ENCODE data around the gene PCCA. TPM values are rescaled to one million over a fixed set of nuclear protein-coding genes. Genes with fewer than 3 reads are reported as not detected.

The PCCA gene
- total RNA-seq, 1 donor from 2014 or later = 9.7 TPM

Other genes starting within 250 kb of the PCCA start
- gene ZIC5, start 117.3 kb upstream of the PCCA start, total RNA-seq = not detected in 2 replicates
- 0.08 and 0.10 TPM in 2 replicates for gene ZIC2, start 107.3 kb upstream of the PCCA start, total RNA-seq

Measured in activated T-helper 1 cell treated with anti-CD3 and anti-CD28 coated beads, Interleukin-12 subunit alpha, Interleukin-12 subunit beta, Interleukin-2, Interleukin-4 antibody, amounts not matched to agents 30 ng/mL and 10 ng/mL and 1 ng/mL, durations not matched to agents 14 hours and 24 hours and 36 hours (primary cell).